HG03066 (cell line): ENCODE results near the gene DEUP1.
"Not testable (repeated sequence)": the region's sequence is repeated elsewhere in the genome, so short reads cannot be mapped to it uniquely, and the experiment has no call there.

Experiments
- ATAC-seq: cut with Tn5 transposase; IDR thresholded peaks from one replicate; pipeline ENCODE4 v1.9.1; 2021; ENCODE audit warnings: low read depth; ENCODE audit not compliant: unreplicated experiment

DEUP1 gene

GRCh38 chr11:93350835-93351234 is 20.3 kb downstream of the DEUP1 start:
- no peak for ATAC-seq

DNA sequence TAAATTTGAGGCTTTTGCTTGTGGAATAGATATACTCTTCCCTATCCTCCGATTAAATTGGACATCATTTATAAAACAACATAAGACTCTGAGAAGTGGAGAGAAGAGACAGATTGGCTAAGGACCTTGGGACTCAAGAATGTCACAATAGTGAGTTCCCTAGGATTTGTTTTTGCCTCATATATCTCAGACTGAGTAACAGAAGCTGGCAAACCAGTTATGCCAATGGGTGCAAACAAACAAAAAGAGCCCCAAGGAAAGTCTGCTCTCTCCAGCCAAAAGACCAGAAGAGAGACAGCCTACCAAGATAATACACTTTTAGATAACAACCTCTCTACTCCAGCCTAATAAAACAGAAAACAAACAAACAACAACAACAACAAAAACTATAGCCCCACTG is 28.9 kb downstream of the DEUP1 start:
- ATAC-seq, result no peak

GRCh38 chr11:93361435-93361834 is 30.9 kb downstream of the DEUP1 start:
- no peak for ATAC-seq

GRCh38 chr11:93368022-93368421 is 37.5 kb downstream of the DEUP1 start:
- ATAC-seq, result no peak

GRCh38 chr11:93370260-93370659 is 39.7 kb downstream of the DEUP1 start:
- no peak for ATAC-seq

- no peak for ATAC-seq
These were observed 59.2 kb downstream of the DEUP1 start for GRCh38 chr11:93389737-93390136.

DNA sequence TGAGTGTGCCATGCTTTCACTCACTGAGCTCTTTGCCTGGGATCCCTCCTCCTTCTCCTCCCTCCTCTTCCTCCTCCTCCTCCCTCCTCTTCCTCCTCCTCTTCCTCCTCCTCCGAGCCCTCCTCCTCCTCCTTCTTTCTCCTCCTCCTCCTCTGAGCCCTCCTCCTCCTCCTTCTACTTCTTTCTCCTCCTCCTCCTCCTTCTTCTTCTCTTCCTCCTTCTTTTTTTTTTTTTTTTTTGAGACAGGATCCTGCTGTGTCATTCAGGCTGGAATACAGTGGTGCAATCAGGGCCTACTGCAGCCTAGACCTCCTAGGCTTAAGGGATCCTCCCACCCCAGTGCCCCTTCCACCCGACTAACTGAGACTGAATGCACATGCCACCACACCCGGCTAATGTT is 62.3 kb downstream of the DEUP1 start:
- no peak for ATAC-seq

GRCh38 chr11:93393386-93393785 is 62.8 kb downstream of the DEUP1 start:
- ATAC-seq, result no peak

GRCh38 chr11:93394488-93394887 is 63.9 kb downstream of the DEUP1 start:
- no peak for ATAC-seq

- ATAC-seq, result no peak
These were observed 65.8 kb downstream of the DEUP1 start for GRCh38 chr11:93396316-93396715.

DNA sequence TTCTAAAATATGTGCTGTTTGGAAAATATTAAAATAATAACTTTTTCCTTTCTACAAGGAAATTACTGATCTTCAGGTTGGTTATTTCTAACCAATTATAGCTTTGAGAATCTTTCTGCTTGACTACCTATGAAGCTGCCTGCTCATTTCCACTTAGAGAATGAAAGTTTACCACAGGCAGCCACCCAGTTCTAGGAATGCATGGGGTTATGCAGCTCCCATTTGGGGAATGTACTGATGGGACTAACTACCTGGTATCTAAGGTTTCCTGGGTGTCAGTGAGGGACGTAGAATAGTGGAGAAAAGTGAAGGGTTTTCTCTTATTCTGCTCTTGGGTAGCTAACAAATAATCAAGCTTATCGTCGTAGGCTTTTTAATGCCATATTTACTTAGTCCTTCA is 73.4 kb downstream of the DEUP1 start:
- no peak for ATAC-seq

DNA sequence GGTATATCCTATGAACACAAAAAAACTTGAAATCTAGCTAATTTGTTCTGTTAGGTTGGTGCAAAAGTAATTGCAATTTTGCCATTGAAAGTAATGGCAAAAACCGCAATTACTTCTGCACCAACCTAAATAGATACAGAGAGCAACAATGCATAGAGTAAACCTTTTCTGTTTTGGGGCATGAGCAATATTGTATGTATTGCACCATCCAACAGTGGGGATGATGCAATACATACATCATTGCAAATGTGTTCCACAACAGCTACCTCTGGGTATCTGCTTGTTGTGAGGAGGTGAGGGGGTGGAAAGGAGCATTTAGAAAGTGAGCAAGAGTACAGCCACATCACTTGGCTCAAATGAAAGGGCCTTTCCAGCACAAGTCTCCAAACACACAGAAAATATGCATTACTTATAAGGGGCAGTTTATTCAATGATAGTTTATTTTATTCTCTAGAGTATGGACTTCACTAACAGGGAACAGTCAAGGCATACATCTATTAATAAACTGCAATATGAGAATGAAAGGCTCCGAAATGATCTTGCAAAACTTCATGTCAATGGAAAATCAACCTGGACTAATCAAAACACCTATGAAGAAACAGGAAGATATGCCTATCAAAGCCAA is 77.3 kb downstream of the DEUP1 start:
- no peak for ATAC-seq

GRCh38 chr11:93410441-93410840 is 79.9 kb downstream of the DEUP1 start:
- no peak for ATAC-seq

- ATAC-seq, result no peak
These were observed 81.2 kb downstream of the DEUP1 start for GRCh38 chr11:93411705-93412104.

DNA sequence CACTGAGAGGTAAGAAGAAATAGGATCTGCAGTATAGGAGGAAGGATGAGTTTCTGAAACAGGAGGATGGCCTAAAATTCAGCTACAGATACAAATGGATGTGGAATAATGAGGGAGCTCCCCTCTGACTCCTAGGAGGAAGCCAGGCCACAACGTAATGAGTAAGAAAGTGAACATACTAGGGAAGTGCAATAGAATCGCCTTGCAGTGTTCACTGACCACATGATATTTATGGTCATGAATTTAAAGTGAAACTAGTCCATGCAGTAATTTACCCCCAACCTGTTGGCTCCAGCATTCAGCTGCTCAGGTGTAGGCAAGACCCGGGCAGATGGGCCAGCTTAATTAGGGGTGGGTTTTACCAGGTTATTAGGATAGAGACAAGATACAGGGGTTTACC is 101.7 kb downstream of the DEUP1 start:
- no peak for ATAC-seq

GRCh38 chr11:93443232-93443631 is 112.7 kb downstream of the DEUP1 start:
- ATAC-seq, result not testable (repeated sequence)

DNA sequence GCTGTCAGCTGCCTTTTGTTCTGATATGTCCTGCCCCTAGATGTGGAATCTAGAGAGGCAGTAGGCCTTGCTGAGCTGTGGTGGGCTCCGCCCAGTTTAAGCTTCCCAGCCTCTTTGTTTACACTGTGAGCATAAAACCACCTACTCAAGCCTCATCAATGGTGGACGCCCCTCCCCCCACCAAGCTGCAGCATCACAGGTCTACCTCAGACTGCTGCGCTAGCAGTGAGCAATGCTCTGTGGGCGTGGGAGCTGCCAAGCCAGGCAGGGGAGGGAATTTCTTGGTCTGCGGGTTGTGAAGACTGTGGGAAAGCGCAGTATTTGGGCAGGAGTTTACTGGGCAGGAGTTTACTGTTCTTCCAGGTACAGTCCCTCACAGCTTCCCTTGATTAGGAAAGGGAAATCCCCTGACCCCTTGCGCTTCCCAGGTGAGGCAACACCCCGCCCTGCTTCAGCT is 114.1 kb downstream of the DEUP1 start:
- ATAC-seq, result no peak

- no peak for ATAC-seq
These were observed 127.7 kb downstream of the DEUP1 start for GRCh38 chr11:93458286-93458685.

DNA sequence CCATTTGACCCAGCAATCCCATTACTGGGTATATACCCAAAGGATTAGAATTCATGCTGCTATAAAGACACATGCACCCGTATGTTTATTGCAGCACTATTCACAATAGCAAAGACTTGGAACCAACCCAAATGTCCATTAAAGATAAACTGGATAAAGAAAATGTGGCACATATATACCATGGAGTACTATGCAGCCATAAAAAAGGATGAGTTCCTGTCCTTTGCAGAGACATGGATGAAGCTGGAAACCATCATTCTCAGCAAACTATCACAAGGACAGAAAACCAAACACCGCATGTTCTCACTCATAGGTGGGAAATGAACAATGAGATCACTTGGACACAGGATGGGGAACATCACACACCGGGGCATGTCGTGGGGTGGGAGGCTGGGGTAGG is 133.1 kb downstream of the DEUP1 start:
- ATAC-seq, result not testable (repeated sequence)

DNA sequence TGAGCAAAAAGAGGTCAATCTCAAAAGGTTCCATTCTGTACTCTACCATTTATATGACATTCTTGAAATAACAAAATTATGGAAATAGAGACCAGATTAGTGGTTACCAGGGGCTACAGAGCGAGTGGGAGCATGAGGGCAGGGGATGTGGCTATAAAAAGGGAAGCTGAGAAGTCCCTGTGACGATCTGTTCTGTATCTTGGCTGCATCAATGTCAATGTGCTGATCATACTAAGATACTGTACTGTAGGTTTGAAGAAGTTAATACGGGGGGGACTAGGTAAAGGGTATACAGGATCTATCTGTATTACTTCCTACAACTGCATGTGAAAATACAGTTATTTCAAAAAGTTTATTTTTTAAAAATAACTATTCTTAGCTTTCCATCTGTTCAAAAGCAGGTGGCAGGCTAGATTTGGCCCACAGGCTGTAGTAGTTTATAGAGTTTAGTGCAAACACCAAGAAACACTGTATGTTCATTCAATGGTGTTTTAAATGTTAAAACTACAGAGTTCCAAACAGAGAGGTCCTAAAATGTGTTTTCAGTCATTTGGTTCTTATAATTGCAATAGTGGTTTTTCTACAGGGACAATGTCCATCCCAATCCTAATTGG is 134.5 kb downstream of the DEUP1 start:
- no peak for ATAC-seq

DNA sequence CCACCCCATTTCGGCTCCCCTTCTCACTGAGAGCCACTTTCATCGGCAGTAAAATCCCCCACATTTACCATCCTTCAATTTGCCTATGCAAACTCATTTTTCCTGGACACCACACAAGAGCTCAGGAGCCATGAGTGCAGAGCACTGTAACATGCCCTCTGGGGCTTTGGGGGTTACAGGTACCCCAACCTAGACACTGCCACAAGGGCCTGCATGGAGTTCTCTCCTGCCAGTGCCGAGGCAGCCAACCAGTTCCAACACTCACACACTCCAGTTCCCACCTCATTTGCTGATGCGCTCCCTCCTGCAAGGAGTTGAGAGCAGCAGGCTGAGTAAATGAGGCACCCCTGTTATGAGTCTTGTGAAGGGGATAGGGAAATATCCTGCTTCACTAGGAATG is 136.5 kb downstream of the DEUP1 start:
- no peak for ATAC-seq

DNA sequence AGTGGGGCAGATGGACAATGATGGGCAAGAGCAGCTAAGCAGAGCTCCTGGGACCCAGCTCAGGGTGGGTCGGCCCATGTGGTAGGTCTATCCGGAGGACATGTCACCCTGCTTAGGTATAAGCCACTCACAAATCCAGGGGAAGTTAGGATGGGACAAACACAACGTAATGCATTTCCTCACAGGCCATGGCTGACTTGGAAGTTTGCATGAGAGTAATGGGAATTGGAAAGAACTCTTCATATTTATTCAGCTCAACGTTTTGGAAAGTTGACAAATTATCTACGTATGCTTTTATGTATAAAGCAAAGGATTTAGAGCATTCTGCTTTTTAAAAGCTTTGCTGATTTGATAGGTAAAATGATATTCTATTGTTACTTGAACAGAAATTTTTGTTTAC is 137.7 kb downstream of the DEUP1 start:
- no peak for ATAC-seq

DNA sequence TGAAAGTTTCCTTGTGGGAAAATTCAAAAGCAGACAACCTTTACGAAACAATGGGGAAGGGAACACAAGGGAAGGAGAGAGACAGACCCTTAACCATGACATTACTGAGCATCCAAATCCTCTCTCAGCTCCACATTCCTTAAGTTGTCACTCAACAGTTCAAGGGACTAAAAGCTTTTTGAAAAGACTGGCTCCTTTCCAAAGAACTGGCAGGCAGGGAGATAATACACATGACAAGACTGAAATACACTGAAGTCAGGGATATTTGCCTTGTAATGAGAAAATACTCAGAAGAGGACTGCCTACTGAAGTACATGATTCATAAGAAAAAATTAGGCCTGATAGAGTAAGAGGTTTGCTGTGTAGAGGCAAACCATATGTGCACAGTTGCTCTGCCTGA is 143.6 kb downstream of the DEUP1 start:
- no peak for ATAC-seq
